ENCODE measurements around the gene FASTKD1.

FASTKD1 gene

GRCh38 chr2:169507698-169508097, 66.0 kb downstream of the FASTKD1 start:
- DNase-seq (ENCODE audit: low read depth): no peak

- DNase-seq (ENCODE audit: low read depth): no peak
Observed at GRCh38 chr2:169504651-169505050, 69.0 kb downstream of the FASTKD1 start.

- no peak for DNase-seq (ENCODE audit: low read depth)
Observed at GRCh38 chr2:169495310-169495928, 78.2 kb downstream of the FASTKD1 start.

GRCh38 chr2:169493360-169493759, 80.3 kb downstream of the FASTKD1 start:
- no peak for DNase-seq (ENCODE audit: low read depth)

- DNase-seq (ENCODE audit: low read depth): no peak
Observed at GRCh38 chr2:169491378-169491777, 82.3 kb downstream of the FASTKD1 start.

- no peak for DNase-seq (ENCODE audit: low read depth)
Observed at GRCh38 chr2:169490834-169491233, 82.8 kb downstream of the FASTKD1 start.

GRCh38 chr2:169486487-169486886, 87.2 kb downstream of the FASTKD1 start:
- DNase-seq (ENCODE audit: low read depth): no peak

GRCh38 chr2:169485650-169486138, 88.0 kb downstream of the FASTKD1 start:
- no peak for DNase-seq (ENCODE audit: low read depth)

- DNase-seq (ENCODE audit: low read depth): no peak
Observed at GRCh38 chr2:169480079-169480465, 93.6 kb downstream of the FASTKD1 start.

Measured in activated T-cell treated with anti-CD3 and anti-CD28 coated beads for 1 hour (primary cell).